ENCODE data around the gene GNAI3. TPM values are rescaled to one million over a fixed set of nuclear protein-coding genes. Genes with fewer than 3 reads are reported as not detected.

GNAI3 gene
- total RNA-seq, 1 donor from 2014 or later, result 2.8 TPM

DNA sequence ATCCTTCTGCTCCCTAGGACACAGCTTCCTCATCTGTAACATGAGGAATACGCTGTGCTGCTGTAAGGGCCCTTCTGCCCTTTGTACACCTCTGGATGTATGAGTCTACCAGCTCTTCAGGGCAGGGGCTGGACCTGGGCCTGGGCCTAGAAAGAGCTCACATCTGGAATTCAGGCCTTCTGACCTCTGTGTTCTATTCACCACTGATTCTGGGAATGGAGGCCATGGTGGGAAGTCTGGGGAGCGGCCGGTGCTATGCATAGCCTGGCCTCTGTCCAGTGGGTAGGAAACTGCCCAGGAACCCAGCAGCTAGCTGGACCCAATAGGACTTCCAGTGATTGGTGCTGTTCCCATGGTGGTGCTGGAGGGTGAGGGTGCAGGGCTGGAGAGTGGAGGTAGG lies 19.7 kb upstream of the GNAI3 start:
- no peak overlapping the region for H3K27ac ChIP-seq
- no peaks in the 10 kb centered on the region for H3K27me3 ChIP-seq
- intact Hi-C loops (cut with DNase I), result no loop called here
- TF ChIP-seq, protein P1, sequence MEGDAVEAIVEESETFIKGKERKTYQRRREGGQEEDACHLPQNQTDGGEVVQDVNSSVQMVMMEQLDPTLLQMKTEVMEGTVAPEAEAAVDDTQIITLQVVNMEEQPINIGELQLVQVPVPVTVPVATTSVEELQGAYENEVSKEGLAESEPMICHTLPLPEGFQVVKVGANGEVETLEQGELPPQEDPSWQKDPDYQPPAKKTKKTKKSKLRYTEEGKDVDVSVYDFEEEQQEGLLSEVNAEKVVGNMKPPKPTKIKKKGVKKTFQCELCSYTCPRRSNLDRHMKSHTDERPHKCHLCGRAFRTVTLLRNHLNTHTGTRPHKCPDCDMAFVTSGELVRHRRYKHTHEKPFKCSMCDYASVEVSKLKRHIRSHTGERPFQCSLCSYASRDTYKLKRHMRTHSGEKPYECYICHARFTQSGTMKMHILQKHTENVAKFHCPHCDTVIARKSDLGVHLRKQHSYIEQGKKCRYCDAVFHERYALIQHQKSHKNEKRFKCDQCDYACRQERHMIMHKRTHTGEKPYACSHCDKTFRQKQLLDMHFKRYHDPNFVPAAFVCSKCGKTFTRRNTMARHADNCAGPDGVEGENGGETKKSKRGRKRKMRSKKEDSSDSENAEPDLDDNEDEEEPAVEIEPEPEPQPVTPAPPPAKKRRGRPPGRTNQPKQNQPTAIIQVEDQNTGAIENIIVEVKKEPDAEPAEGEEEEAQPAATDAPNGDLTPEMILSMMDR (IDR thresholded peaks at IDR 0.05), result no peak
- H3K4me3 ChIP-seq, result no peak overlapping the region
- H3K9me3 ChIP-seq, result no peaks in the 10 kb centered on the region
- peaks cover 0 to 4% of the 10 kb centered on the region in 2 donors for H3K4me1 ChIP-seq
- DNase-seq (ENCODE audit: low spot score in 2 of 2), result no peak
- H3K36me3 ChIP-seq, result no peaks in the 10 kb centered on the region

DNA sequence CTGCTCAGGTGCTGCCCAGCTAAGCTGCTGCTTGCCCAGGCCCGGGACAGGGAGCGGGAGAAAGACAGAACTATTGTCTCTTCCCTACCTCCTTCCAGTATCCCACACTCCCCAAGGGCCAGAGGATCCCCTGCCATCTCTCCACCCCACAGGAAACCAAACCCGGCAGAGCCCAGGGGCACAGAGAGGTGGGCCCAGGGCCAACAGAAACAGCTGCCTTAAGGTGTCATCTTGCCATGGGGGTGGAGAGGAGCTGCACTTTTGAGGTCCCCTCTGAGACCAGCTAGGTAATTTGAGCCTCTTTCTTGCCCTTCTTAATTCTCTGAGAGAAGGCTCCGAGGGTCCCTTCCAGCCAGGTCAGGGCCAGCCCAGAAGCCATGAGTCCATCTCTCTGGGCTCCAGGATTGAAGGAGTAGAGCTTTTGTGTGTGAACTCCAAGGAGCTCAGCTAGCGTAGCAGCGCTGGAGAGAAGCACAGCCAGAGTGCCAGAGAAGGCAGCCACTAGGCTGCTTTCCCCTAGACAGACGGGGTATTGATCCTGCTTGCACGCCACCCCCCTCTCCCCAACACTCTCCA lies 18.4 kb upstream of the GNAI3 start:
- TF ChIP-seq, protein P1 (IDR thresholded peaks at IDR 0.05), result no peak
- H3K4me3 ChIP-seq, result no peak overlapping the region
- intact Hi-C loops (cut with DNase I), result loop anchor here (5.0 kb wide), 1 partner anchor 253 kb away; no protein-coding TSS in a partner anchor
- DNase-seq (ENCODE audit: low spot score in 2 of 2), result no peak
- H3K36me3 ChIP-seq, result no peaks in the 10 kb centered on the region
- no peaks in the 10 kb centered on the region for H3K27me3 ChIP-seq
- H3K27ac ChIP-seq, result no peak overlapping the region
- no peaks in the 10 kb centered on the region for H3K9me3 ChIP-seq
- peaks cover 0 to 4% of the 10 kb centered on the region in 2 donors for H3K4me1 ChIP-seq

DNA sequence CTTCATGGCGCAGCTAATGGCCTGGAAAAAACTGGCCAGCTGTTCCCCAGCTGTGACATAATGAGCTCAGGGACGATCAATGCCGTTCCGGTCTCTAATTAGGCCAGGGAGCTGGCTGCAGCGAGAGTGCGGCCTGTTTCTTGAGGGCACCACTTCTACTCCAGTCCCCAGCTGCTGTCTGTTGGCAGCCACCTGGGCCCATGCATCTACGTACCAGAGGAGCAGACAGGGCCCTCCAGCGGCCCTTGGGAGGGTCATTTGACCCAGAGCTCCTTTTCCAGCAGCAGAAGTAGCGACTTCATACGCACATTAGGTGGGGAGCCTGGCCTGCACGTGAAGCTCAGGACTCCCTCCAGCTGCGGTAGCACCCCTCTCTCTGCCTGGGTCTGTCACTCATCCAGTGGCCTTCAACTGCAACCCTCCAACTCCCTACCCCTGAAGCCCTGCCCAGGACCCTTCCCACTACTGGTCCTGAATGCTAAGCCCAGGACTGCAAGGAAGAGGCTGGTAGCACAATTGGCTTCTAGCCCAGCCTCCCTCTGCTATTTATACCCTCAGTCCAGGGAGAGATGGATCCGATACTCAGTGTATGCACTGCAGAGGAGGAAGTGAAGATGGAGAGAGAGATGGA lies 17.8 kb upstream of the GNAI3 start:
- Histone ChIP-seq H3K27me3 (no peaks in the 10 kb centered on the region), H3K27ac (no peak overlapping the region), H3K9me3 (no peaks in the 10 kb centered on the region), H3K4me3 (no peak overlapping the region), H3K4me1 (peaks cover 0 to 4% of the 10 kb centered on the region in 2 donors), H3K36me3 (no peaks in the 10 kb centered on the region)
- intact Hi-C loops (cut with DNase I), result loop anchor here (5.0 kb wide), 1 partner anchor 253 kb away; no protein-coding TSS in a partner anchor
- peak in 1 of 2 donors; percentile 53 for DNase-seq (ENCODE audit: low spot score in 2 of 2)
- TF ChIP-seq, protein P1 (IDR thresholded peaks at IDR 0.05), result no peak

DNA sequence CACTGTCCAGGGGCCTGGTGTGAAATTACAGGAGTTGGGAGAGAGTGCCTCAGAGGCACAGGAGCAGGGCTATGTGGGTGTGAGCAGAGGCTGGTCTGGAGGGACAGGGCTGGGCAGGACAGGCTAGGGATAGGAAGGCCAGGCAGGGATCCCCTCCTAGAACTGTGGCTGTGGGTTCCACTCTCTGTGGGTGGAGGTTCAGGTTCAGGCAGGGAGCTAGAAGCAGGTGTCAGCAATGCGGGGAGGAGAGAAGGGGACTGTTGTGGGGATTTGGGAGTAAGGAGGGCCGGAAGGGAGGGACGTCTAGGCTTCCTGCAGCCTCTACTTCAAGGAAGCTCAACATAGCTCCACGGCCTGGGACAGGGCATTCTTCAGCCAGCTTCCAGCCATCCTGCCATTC lies 17.0 kb upstream of the GNAI3 start:
- H3K4me3 ChIP-seq, result no peak overlapping the region

DNA sequence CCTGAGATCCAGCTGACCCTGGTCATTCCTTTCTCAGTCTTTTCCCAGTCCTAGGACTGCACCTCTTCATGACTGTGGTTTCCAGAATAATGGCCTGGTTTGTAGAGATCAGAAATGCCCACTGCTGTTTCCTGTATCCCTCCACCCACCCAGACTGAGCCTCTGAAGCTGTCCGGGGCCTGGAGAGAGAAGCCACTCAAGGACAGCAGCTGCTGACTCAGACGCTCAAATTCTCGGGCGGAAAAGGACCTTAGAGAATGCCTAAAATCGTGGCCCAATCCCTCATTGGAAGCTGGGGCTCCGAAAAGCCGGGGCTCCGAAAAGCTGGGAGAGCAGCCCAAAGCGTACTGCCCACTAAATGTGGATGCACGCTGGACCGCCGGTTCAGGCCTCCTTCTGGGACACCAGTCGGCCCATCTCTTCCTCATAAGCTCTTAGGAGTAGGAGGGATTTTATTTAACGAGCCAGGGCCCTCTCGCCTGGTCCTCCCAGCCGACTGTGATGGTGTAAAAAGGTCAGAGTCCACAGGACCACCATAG lies 16.5 kb upstream of the GNAI3 start:
- H3K4me3 ChIP-seq, result peak overlapping the region; percentile 11 to 44
- H3K9me3 ChIP-seq, result no peaks in the 10 kb centered on the region
- peaks cover 0 to 4% of the 10 kb centered on the region in 2 donors for H3K4me1 ChIP-seq
- no peaks in the 10 kb centered on the region for H3K36me3 ChIP-seq
- no peak for DNase-seq (ENCODE audit: low spot score in 2 of 2)
- intact Hi-C loops (cut with DNase I), result loop anchor here (1.0 to 5.0 kb wide), 4 partner anchors 38 to 255 kb away; partner anchors contain the start of genes CYB561D1, PSMA5 and SYPL2
- no peak overlapping the region for H3K27ac ChIP-seq
- no peaks in the 10 kb centered on the region for H3K27me3 ChIP-seq
- TF ChIP-seq, protein P1 (IDR thresholded peaks at IDR 0.05), result no peak

More for the DNA sequence above, 17.0 kb upstream of the GNAI3 start:
- intact Hi-C loops (cut with DNase I), result loop anchor here (5.0 kb wide), 1 partner anchor 254 kb away; no protein-coding TSS in a partner anchor
- H3K36me3 ChIP-seq, result no peaks in the 10 kb centered on the region
- TF ChIP-seq, protein P1 (IDR thresholded peaks at IDR 0.05), result no peak
- DNase-seq (ENCODE audit: low spot score in 2 of 2), result no peak
- no peak overlapping the region for H3K27ac ChIP-seq
- no peaks in the 10 kb centered on the region for H3K9me3 ChIP-seq
- no peaks in the 10 kb centered on the region for H3K27me3 ChIP-seq
- peaks cover 0 to 4% of the 10 kb centered on the region in 2 donors for H3K4me1 ChIP-seq

All from ascending aorta (tissue), 2 donors.